Measurements from ENCODE around the gene TMF1.
A peak's percentile ranks its signal among the peaks of the same experiment; 100 is the strongest.

The TMF1 gene

GRCh38 chr3:68972358-68972979 is 79.7 kb downstream of the TMF1 start:
- DNase-seq (ENCODE audit: low read depth), result peak; percentile 18

All from HS-5 (cell line).